WI38 (cell line): ENCODE measurements around the gene KCNIP1.
A peak's percentile ranks its signal among the peaks of the same experiment; 100 is the strongest.

Source experiments
- H3K4me3 ChIP-seq: 2 replicates; pipeline ENCODE4 v1.5.1; 2011; ENCODE audit warnings: low read depth, mild to moderate bottlenecking, control low read depth, low read length
- CTCF ChIP-seq: IDR thresholded peaks from 2 replicates; pipeline ENCODE4 v1.5.1; 2012; ENCODE audit warnings: low read depth, mild to moderate bottlenecking, control low read depth, low read length

Gene KCNIP1

GRCh38 chr5:170741801-170742200 is 238.0 kb downstream of the KCNIP1 start:
- no peak overlapping the region for H3K4me3 ChIP-seq
- no peak for TF ChIP-seq CTCF

- H3K4me3 ChIP-seq = no peak overlapping the region
- no peak for TF ChIP-seq CTCF
Measured at GRCh38 chr5:170743876-170744212, 240.0 kb downstream of the KCNIP1 start.

DNA sequence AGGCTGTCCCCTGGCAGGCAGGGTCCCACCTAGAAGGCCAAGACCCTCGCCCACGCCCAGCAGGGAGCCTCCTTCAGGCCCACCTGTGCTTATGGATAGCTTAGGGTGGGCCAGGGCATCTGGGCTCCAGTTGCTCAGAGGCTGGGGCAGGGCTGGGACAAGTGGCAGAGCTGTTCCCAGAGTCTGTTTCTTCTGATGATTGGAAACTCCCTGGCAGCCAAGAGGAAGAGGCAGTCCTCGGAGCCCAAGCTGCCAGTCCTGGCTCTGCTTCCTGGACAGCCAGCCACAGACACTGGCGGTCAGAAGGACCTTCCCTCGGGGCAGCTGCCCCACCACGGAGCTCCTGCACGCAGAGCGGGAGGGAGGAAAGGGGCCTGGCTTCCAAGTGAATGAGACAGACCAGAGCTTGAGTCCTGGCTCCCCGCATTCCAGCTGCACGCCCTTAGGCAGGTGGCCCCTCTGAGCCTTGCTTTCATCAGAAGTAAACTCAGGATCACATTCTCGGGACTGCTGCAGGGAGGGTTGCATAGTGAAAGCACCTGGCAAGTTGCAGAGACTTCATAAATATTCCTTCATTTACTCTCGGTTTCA is 241.8 kb downstream of the KCNIP1 start:
- no peak for TF ChIP-seq CTCF
- no peak overlapping the region for H3K4me3 ChIP-seq

- no peak overlapping the region for H3K4me3 ChIP-seq
- no peak for TF ChIP-seq CTCF
Measured at GRCh38 chr5:170746075-170746960, 242.5 kb downstream of the KCNIP1 start.

GRCh38 chr5:170746961-170747340 is 243.1 kb downstream of the KCNIP1 start:
- no peak for TF ChIP-seq CTCF
- H3K4me3 ChIP-seq = no peak overlapping the region

- H3K4me3 ChIP-seq = no peak overlapping the region
- no peak for TF ChIP-seq CTCF
Measured at GRCh38 chr5:170747357-170747756, 243.5 kb downstream of the KCNIP1 start.

- H3K4me3 ChIP-seq = no peak overlapping the region
- TF ChIP-seq CTCF = peak; percentile 51
Measured at GRCh38 chr5:170747851-170748250, 244.0 kb downstream of the KCNIP1 start.
